Measurements from ENCODE around the gene BNIP1. TPM values are rescaled to one million over a fixed set of nuclear protein-coding genes. Genes with fewer than 3 reads are reported as not detected.

BNIP1 gene
- total and polyA plus RNA-seq, 2 donors (not counting 1 experiment from before 2014, with no cell fraction given): 23.5 to 23.9 TPM

- TF ChIP-seq EZH2 (IDR thresholded peaks at IDR 0.05; ENCODE audit: low read length, missing control alignments) (no peak), CTCF (conservative IDR thresholded peaks at IDR 0.05 in 1 of 2, IDR thresholded peaks at IDR 0.05 in 1 of 2; ENCODE audit: low read depth in 1 of 2, low read length in 2 of 2) (no peak)
- no peak for DNase-seq (ENCODE audit: low read depth in 2 of 2)
Observed at GRCh38 chr5:173138707-173139106, 5.6 kb upstream of the BNIP1 start.

GRCh38 chr5:173139631-173140030 lies 4.7 kb upstream of the BNIP1 start:
- Histone ChIP-seq H3K36me3 (ENCODE audit: control insufficient read depth, insufficient read depth, low read length) (peaks cover 1% of the 10 kb centered on the region), H3K9me3 (ENCODE audit: control insufficient read depth, insufficient read depth, low read depth, low read length) (no peaks in the 10 kb centered on the region), H3K27ac (ENCODE audit: insufficient read depth, low read length) (no peak overlapping the region), H3K27me3 (ENCODE audit: control insufficient read depth, insufficient read depth, low read length) (no peaks in the 10 kb centered on the region), H3K9ac (ENCODE audit: insufficient read depth, low read length) (no peak overlapping the region), H3K79me2 (ENCODE audit: control insufficient read depth, insufficient read depth, low read length) (peaks cover under 1% of the 10 kb centered on the region), H2AFZ (ENCODE audit: low read length) (no peak overlapping the region), H3K4me3 (replicated peaks in 1 of 4; ENCODE audit: control extremely low read depth in 1 of 4, insufficient read depth in 1 of 4, low read depth in 3 of 4, low read length in 4 of 4) (no peak overlapping the region), H3K4me2 (ENCODE audit: extremely low read depth, insufficient read depth, low read length) (no peak overlapping the region), H4K20me1 (ENCODE audit: control insufficient read depth, extremely low read depth, insufficient read depth, low read length) (no peaks in the 10 kb centered on the region), H3K4me1 (ENCODE audit: control insufficient read depth, extremely low read depth, insufficient read depth, low read length) (no peaks in the 10 kb centered on the region)
- TF ChIP-seq EZH2 (IDR thresholded peaks at IDR 0.05; ENCODE audit: low read length, missing control alignments) (no peak), CTCF (conservative IDR thresholded peaks at IDR 0.05 in 1 of 2, IDR thresholded peaks at IDR 0.05 in 1 of 2; ENCODE audit: low read depth in 1 of 2, low read length in 2 of 2) (no peak)
- no peak for DNase-seq (ENCODE audit: low read depth in 2 of 2)

More at GRCh38 chr5:173138707-173139106, 5.6 kb upstream of the BNIP1 start:
- H3K9ac ChIP-seq (ENCODE audit: insufficient read depth, low read length): no peak overlapping the region
- H4K20me1 ChIP-seq (ENCODE audit: control insufficient read depth, extremely low read depth, insufficient read depth, low read length): no peaks in the 10 kb centered on the region
- H3K4me3 ChIP-seq (replicated peaks in 1 of 4; ENCODE audit: control extremely low read depth in 1 of 4, insufficient read depth in 1 of 4, low read depth in 3 of 4, low read length in 4 of 4): no peak overlapping the region
- H3K4me1 ChIP-seq (ENCODE audit: control insufficient read depth, extremely low read depth, insufficient read depth, low read length): no peaks in the 10 kb centered on the region
- no peak overlapping the region for H3K4me2 ChIP-seq (ENCODE audit: extremely low read depth, insufficient read depth, low read length)
- no peaks in the 10 kb centered on the region for H3K79me2 ChIP-seq (ENCODE audit: control insufficient read depth, insufficient read depth, low read length)
- no peak overlapping the region for H2AFZ ChIP-seq (ENCODE audit: low read length)
- peaks cover 2% of the 10 kb centered on the region for H3K36me3 ChIP-seq (ENCODE audit: control insufficient read depth, insufficient read depth, low read length)
- H3K27me3 ChIP-seq (ENCODE audit: control insufficient read depth, insufficient read depth, low read length): no peaks in the 10 kb centered on the region
- no peak overlapping the region for H3K27ac ChIP-seq (ENCODE audit: insufficient read depth, low read length)
- no peaks in the 10 kb centered on the region for H3K9me3 ChIP-seq (ENCODE audit: control insufficient read depth, insufficient read depth, low read depth, low read length)

GRCh38 chr5:173140769-173141168 lies 3.6 kb upstream of the BNIP1 start:
- Histone ChIP-seq H3K9me3 (ENCODE audit: control insufficient read depth, insufficient read depth, low read depth, low read length) (no peaks in the 10 kb centered on the region), H3K27me3 (ENCODE audit: control insufficient read depth, insufficient read depth, low read length) (no peaks in the 10 kb centered on the region), H2AFZ (ENCODE audit: low read length) (no peak overlapping the region), H4K20me1 (ENCODE audit: control insufficient read depth, extremely low read depth, insufficient read depth, low read length) (no peaks in the 10 kb centered on the region), H3K4me1 (ENCODE audit: control insufficient read depth, extremely low read depth, insufficient read depth, low read length) (no peaks in the 10 kb centered on the region), H3K4me2 (ENCODE audit: extremely low read depth, insufficient read depth, low read length) (no peak overlapping the region), H3K79me2 (ENCODE audit: control insufficient read depth, insufficient read depth, low read length) (peaks cover 4% of the 10 kb centered on the region), H3K9ac (ENCODE audit: insufficient read depth, low read length) (no peak overlapping the region), H3K36me3 (ENCODE audit: control insufficient read depth, insufficient read depth, low read length) (no peaks in the 10 kb centered on the region), H3K27ac (ENCODE audit: insufficient read depth, low read length) (no peak overlapping the region), H3K4me3 (replicated peaks in 1 of 4; ENCODE audit: control extremely low read depth in 1 of 4, insufficient read depth in 1 of 4, low read depth in 3 of 4, low read length in 4 of 4) (no peak overlapping the region)
- DNase-seq (ENCODE audit: low read depth in 2 of 2): no peak
- TF ChIP-seq CTCF (conservative IDR thresholded peaks at IDR 0.05 in 1 of 2, IDR thresholded peaks at IDR 0.05 in 1 of 2; ENCODE audit: low read depth in 1 of 2, low read length in 2 of 2): no peak
- TF ChIP-seq EZH2 (IDR thresholded peaks at IDR 0.05; ENCODE audit: low read length, missing control alignments): no peak

Data from fibroblast of lung (primary cell).